Neural cell (in vitro differentiated cells): ENCODE measurements around the gene SDK2. TPM values are rescaled to one million over a fixed set of nuclear protein-coding genes. Genes with fewer than 3 reads are reported as not detected.

Source experiments
- H2AFZ ChIP-seq: fragments of 200-600, 300-800 bp; sonication (generic), shearing (Covaris generic); 2 replicates; pipeline ENCODE4 v1.6.0; 2014; ENCODE audit warnings: low read depth, mild to moderate bottlenecking, antibody characterized with exemption, low read length, moderate library complexity
- H3F3A ChIP-seq: fragments of 200-600 bp; shearing (Covaris generic); 2 replicates; pipeline ENCODE4 v1.6.1; 2016; ENCODE audit warnings: mild to moderate bottlenecking, moderate library complexity, mixed read lengths, antibody characterized with exemption, low read length; ENCODE audit not compliant: insufficient read depth, poor library complexity, severe bottlenecking
- H3K27ac ChIP-seq: fragments of 200-600, 300-800 bp; sonication (generic), shearing (Covaris generic); 2 replicates; pipeline ENCODE4 v1.5.1; 2014; ENCODE audit warnings: mild to moderate bottlenecking, low read length, moderate library complexity
- H3K27me3 ChIP-seq: fragments of 300-800, 200-600 bp; sonication (generic), shearing (Covaris generic); 2 replicates; pipeline ENCODE4 v1.6.0; 2014; ENCODE audit warnings: mild to moderate bottlenecking, low read depth, low read length, moderate library complexity; ENCODE audit not compliant: insufficient read depth
- H3K36me3 ChIP-seq: fragments of 300-800, 200-600 bp; sonication (generic), shearing (Covaris generic); 2 replicates; pipeline ENCODE4 v1.5.1; 2014; ENCODE audit warnings: mild to moderate bottlenecking, antibody characterized with exemption, low read length, moderate library complexity; ENCODE audit not compliant: insufficient read depth
- H3K4me2 ChIP-seq: fragments of 300-800, 200-600 bp; sonication (generic), shearing (Covaris generic); 2 replicates; pipeline ENCODE4 v1.6.0; 2014; ENCODE audit warnings: mild to moderate bottlenecking, low read length
- H3K4me3 ChIP-seq: fragments of 300-800, 200-600 bp; sonication (generic), shearing (Covaris generic); 2 replicates; pipeline ENCODE4 v1.5.1; 2014; ENCODE audit warnings: mild to moderate bottlenecking, low read length, moderate library complexity
- H3K79me2 ChIP-seq: fragments of 200-600 bp; shearing (Covaris generic); replicated peaks from 2 replicates; pipeline ENCODE4 v1.6.0; 2014; ENCODE audit warnings: mild to moderate bottlenecking, low read length, moderate library complexity; ENCODE audit not compliant: insufficient read depth
- H3K9ac ChIP-seq: fragments of 300-800, 200-600 bp; sonication (generic), shearing (Covaris generic); 2 replicates; pipeline ENCODE4 v1.6.1; 2016; ENCODE audit warnings: mild to moderate bottlenecking, low read length, mixed read lengths
- H3K9me2 ChIP-seq: fragments of 200-600 bp; shearing (Covaris generic); 2 replicates; pipeline ENCODE4 v1.6.1; 2016; ENCODE audit warnings: mild to moderate bottlenecking, low read length, mixed read lengths; ENCODE audit not compliant: insufficient read depth
- H3K9me3 ChIP-seq: fragments of 200-600, 300-800 bp; sonication (generic), shearing (Covaris generic); 2 replicates; pipeline ENCODE4 v1.6.1; 2016; ENCODE audit warnings: mild to moderate bottlenecking, mixed run types, low read length, moderate library complexity, mixed read lengths
- H4K20me1 ChIP-seq: fragments of 200-600 bp; shearing (Covaris generic); 2 replicates; pipeline ENCODE4 v1.6.1; 2016; ENCODE audit warnings: mild to moderate bottlenecking, mixed run types; ENCODE audit not compliant: insufficient read depth
- CTCF ChIP-seq: fragments of 450-650 bp; IDR thresholded peaks from 2 replicates; pipeline ENCODE4 v1.5.1; 2014; ENCODE audit warnings: antibody characterized with exemption, mild to moderate bottlenecking, moderate library complexity; ENCODE audit not compliant: poor library complexity, severe bottlenecking
- EP300 ChIP-seq: fragments of 450-650 bp; conservative IDR thresholded peaks from 2 replicates; pipeline ENCODE4 v1.6.1; 2014; ENCODE audit warnings: antibody characterized with exemption, mild to moderate bottlenecking, moderate library complexity; ENCODE audit not compliant: poor library complexity, severe bottlenecking
- EZH2 ChIP-seq: fragments of 200-600, 300-800 bp; shearing (Covaris generic), sonication (generic); IDR thresholded peaks from 2 replicates; pipeline ENCODE4 v1.6.1; 2014; ENCODE audit warnings: antibody characterized with exemption, low read length, borderline replicate concordance, mild to moderate bottlenecking; ENCODE audit not compliant: insufficient read depth, poor library complexity, severe bottlenecking
- MXI1 ChIP-seq: fragments of 450-650 bp; conservative IDR thresholded peaks from 2 replicates; pipeline ENCODE4 v1.6.1; 2014; ENCODE audit warnings: antibody characterized with exemption, mild to moderate bottlenecking; ENCODE audit not compliant: poor library complexity, severe bottlenecking
- POLR2AphosphoS5 ChIP-seq: IDR thresholded peaks from 2 replicates; pipeline ENCODE4 v1.6.1; 2012
- RAD21 ChIP-seq: fragments of 450-650 bp; conservative IDR thresholded peaks from 2 replicates; pipeline ENCODE4 v1.6.1; 2014; ENCODE audit warnings: antibody characterized with exemption, mild to moderate bottlenecking, moderate library complexity
- REST ChIP-seq: IDR thresholded peaks from 2 replicates; pipeline ENCODE4 v1.6.1; 2012; ENCODE audit warnings: borderline replicate concordance
- SMC3 ChIP-seq: fragments of 450-650 bp; conservative IDR thresholded peaks from 2 replicates; pipeline ENCODE4 v1.6.1; 2014; ENCODE audit warnings: antibody characterized with exemption, mild to moderate bottlenecking, moderate library complexity; ENCODE audit not compliant: poor library complexity
- TAF1 ChIP-seq: IDR thresholded peaks from 2 replicates; pipeline ENCODE4 v1.6.1; 2012; ENCODE audit warnings: low read depth
- polyA plus RNA-seq: library from polyadenylated mRNA; depleted of rRNA; stranded (reverse); fragments of >200 nt; gene quantifications from 2 replicates; pipeline ENCODE4 v1.2.3, GENCODE V29; 2014

The SDK2 gene
- polyA plus RNA-seq, 1 donor from 2014 or later: 0.73 TPM

- Histone ChIP-seq H3F3A (no peaks in the 10 kb centered on the region), H3K27ac (no peak overlapping the region), H2AFZ (no peak overlapping the region), H3K4me3 (no peak overlapping the region), H3K4me2 (no peak overlapping the region), H4K20me1 (no peaks in the 10 kb centered on the region), H3K9me3 (no peaks in the 10 kb centered on the region), H3K9ac (no peak overlapping the region), H3K79me2 (no peaks in the 10 kb centered on the region), H3K27me3 (no peaks in the 10 kb centered on the region), H3K9me2 (no peaks in the 10 kb centered on the region), H3K36me3 (no peaks in the 10 kb centered on the region)
- TF ChIP-seq EZH2 (no peak), POLR2AphosphoS5 (no peak), SMC3 (no peak), RAD21 (no peak), EP300 (no peak), TAF1 (no peak), MXI1 (no peak), REST (no peak), CTCF (no peak)
Measured at GRCh38 chr17:73365301-73365874, 278.9 kb downstream of the SDK2 start.

GRCh38 chr17:73364155-73364522 lies 280.1 kb downstream of the SDK2 start:
- no peak overlapping the region for H3K4me2 ChIP-seq
- H3K36me3 ChIP-seq: no peaks in the 10 kb centered on the region
- no peak overlapping the region for H3K27ac ChIP-seq
- no peak overlapping the region for H3K4me3 ChIP-seq
- H4K20me1 ChIP-seq: no peaks in the 10 kb centered on the region
- H2AFZ ChIP-seq: no peak overlapping the region
- no peaks in the 10 kb centered on the region for H3K9me2 ChIP-seq
- H3K9me3 ChIP-seq: no peaks in the 10 kb centered on the region
- H3K9ac ChIP-seq: no peak overlapping the region
- H3F3A ChIP-seq: no peaks in the 10 kb centered on the region
- no peaks in the 10 kb centered on the region for H3K27me3 ChIP-seq
- TF ChIP-seq REST (no peak), EP300 (no peak), POLR2AphosphoS5 (no peak), TAF1 (no peak), SMC3 (no peak), MXI1 (no peak), CTCF (no peak), RAD21 (no peak), EZH2 (no peak)
- H3K79me2 ChIP-seq: no peaks in the 10 kb centered on the region
